K562 (cell line): ENCODE data around the gene TSPAN32. TPM values are rescaled to one million over a fixed set of nuclear protein-coding genes. Genes with fewer than 3 reads are reported as not detected.

Source experiments
- ATAC-seq: fragments of 200-7000 bp; cut with Tn5 transposase; 3 replicates; pipeline ENCODE4 v1.9.1; 2020; ENCODE audit warnings: moderate library complexity
- BruUV-seq: library from RNA; stranded (reverse); fragments of 400-500 nt; replicated peaks from 2 replicates; lab custom pipeline; 2021; lab: Mats Ljungman, UMichigan
- CTCF ChIA-PET: fragments of 300-600 bp; formaldehyde crosslinking; extraction: SDS; loops from one replicate; lab custom pipeline; 2021; ENCODE audit warnings: low intra/inter-chr PET ratio; lab: Yijun Ruan, JAX
- POLR2A ChIA-PET: fragments of 300-600, 350-650 bp; sonication (Branson Sonifier 250); formaldehyde crosslinking; extraction: SDS; loops from one replicate; lab custom pipeline; 2021; ENCODE audit warnings: antibody characterized with exemption, inconsistent platforms; lab: Yijun Ruan, JAX
- DNase-seq, 4 experiments: peaks; one replicate each; pipeline versions ENCODE4 v3.0.0 to v3.0.0-alpha.2; 2011 to 2018; ENCODE audit warnings: low spot score in 3 of 4, mixed read lengths in 3 of 4; ENCODE audit errors: extremely low read depth in 1 of 4
- FAIRE-seq: peaks from 2 replicates; lab custom pipeline; 2011; peaks lifted over from hg19 to GRCh38; lab: Jason Lieb, UNC
- H2AFZ ChIP-seq: 2 replicates; pipeline ENCODE4 v1.6.0; 2011; ENCODE audit warnings: low read depth, low read length, control low read depth, inconsistent platforms
- H3K27ac ChIP-seq: fragments of 200-600 bp; 3 replicates; pipeline ENCODE4 v1.8.0; 2011; ENCODE audit warnings: low read depth, mild to moderate bottlenecking, control low read depth, inconsistent platforms, low read length, moderate library complexity, mixed read lengths; ENCODE audit errors: extremely low read depth
- H3K27me3 ChIP-seq, 2 experiments: fragments of 300-600 bp in 1 of 2; 2 replicates in 1 of 2; 3 replicates in 1 of 2; pipeline versions ENCODE4 v1.6.0 to v1.8.0; 2011; ENCODE audit warnings: inconsistent platforms in 2 of 2, low read length in 2 of 2, mild to moderate bottlenecking in 1 of 2, mixed read lengths in 1 of 2, moderate library complexity in 1 of 2; ENCODE audit not compliant: control insufficient read depth in 2 of 2, insufficient read depth in 2 of 2
- H3K36me3 ChIP-seq: fragments of 300-600 bp; 3 replicates; pipeline ENCODE4 v1.8.0; 2011; ENCODE audit warnings: mild to moderate bottlenecking, low read length, inconsistent platforms; ENCODE audit not compliant: control insufficient read depth, insufficient read depth
- H3K4me1 ChIP-seq, 2 experiments: fragments of 200-600 bp in 1 of 2; replicated peaks in 1 of 2; 2 replicates in 1 of 2; 3 replicates in 1 of 2; pipeline versions ENCODE4 v1.5.1 to v1.8.0; 2011; ENCODE audit warnings: inconsistent platforms in 2 of 2, low read length in 2 of 2, mild to moderate bottlenecking in 1 of 2, mixed read lengths in 1 of 2, moderate library complexity in 1 of 2; ENCODE audit not compliant: control insufficient read depth in 2 of 2, insufficient read depth in 2 of 2
- H3K4me2 ChIP-seq: 2 replicates; pipeline ENCODE4 v1.6.1; 2011; ENCODE audit warnings: low read length, control low read depth, inconsistent platforms, mixed read lengths; ENCODE audit not compliant: insufficient read depth
- H3K4me3 ChIP-seq: fragments of 200-600 bp; sonication (generic), shearing (Covaris generic); 2 replicates; pipeline ENCODE4 v1.5.1; 2016; ENCODE audit warnings: control low read depth, inconsistent platforms
- H3K79me2 ChIP-seq: fragments of 200-600 bp; 3 replicates; pipeline ENCODE4 v1.8.0; 2011; ENCODE audit warnings: low read length, inconsistent platforms; ENCODE audit not compliant: control insufficient read depth, insufficient read depth
- H3K9ac ChIP-seq, 2 experiments: 2 replicates each; pipeline versions ENCODE4 v1.6.0 to v1.6.1; 2011; ENCODE audit warnings: low read depth in 2 of 2, low read length in 2 of 2, control low read depth in 1 of 2, inconsistent platforms in 1 of 2, mild to moderate bottlenecking in 1 of 2, mixed read lengths in 1 of 2; ENCODE audit not compliant: insufficient read depth in 1 of 2
- H3K9me1 ChIP-seq: one replicate; pipeline ENCODE4 v1.6.0; 2011; ENCODE audit warnings: inconsistent platforms, mild to moderate bottlenecking, low read length, moderate library complexity; ENCODE audit not compliant: control insufficient read depth, insufficient read depth
- H3K9me3 ChIP-seq: replicated peaks from 2 replicates; pipeline ENCODE4 v1.5.1; 2011; ENCODE audit warnings: low read depth, low read length, inconsistent platforms; ENCODE audit not compliant: control insufficient read depth, insufficient read depth
- H4K20me1 ChIP-seq: replicated peaks from 2 replicates; pipeline ENCODE4 v1.6.1; 2011; ENCODE audit warnings: low read length, inconsistent platforms, mixed read lengths; ENCODE audit not compliant: control insufficient read depth, insufficient read depth
- CEBPB ChIP-seq: fragments of 450-650 bp; IDR thresholded peaks from 2 replicates; pipeline ENCODE4 v1.6.1; 2016; ENCODE audit warnings: missing genetic modification characterization, missing compliant biosample characterization
- FOSL1 ChIP-seq: fragments of 200-800 bp; sonication (Bioruptor generic); conservative IDR thresholded peaks from 2 replicates; pipeline ENCODE4 v1.6.1; 2016; ENCODE audit warnings: missing genetic modification characterization, missing compliant biosample characterization
- MTA3 ChIP-seq: fragments of 450-650 bp; formaldehyde crosslinking; IDR thresholded peaks from 2 replicates; pipeline ENCODE4 v1.6.1; 2017; ENCODE audit warnings: mild to moderate bottlenecking, borderline replicate concordance
- SIN3A ChIP-seq, 2 experiments: fragments of 150-350 bp in 1 of 2; IDR thresholded peaks; 2 replicates each; pipeline ENCODE4 v1.6.1; 2011 to 2016; ENCODE audit warnings: borderline replicate concordance in 2 of 2, low read depth in 2 of 2, low read length in 2 of 2, mild to moderate bottlenecking in 2 of 2, moderate library complexity in 2 of 2; ENCODE audit not compliant: control insufficient read depth in 1 of 2
- SMAD4 ChIP-seq: fragments of 250-450 bp; sonication (Bioruptor Pico); conservative IDR thresholded peaks from 2 replicates; pipeline ENCODE4 v1.8.0; 2021; ENCODE audit warnings: inconsistent platforms, mild to moderate bottlenecking, moderate library complexity
- ZBTB33 ChIP-seq: sonication (generic); formaldehyde crosslinking; IDR thresholded peaks from 2 replicates; pipeline ENCODE4 v1.8.1; 2023; ENCODE audit warnings: mild to moderate bottlenecking, missing genetic modification reagents
- ZNF263 ChIP-seq: sonication (generic); formaldehyde crosslinking; IDR thresholded peaks from 2 replicates; pipeline ENCODE4 v1.8.0; 2022; ENCODE audit warnings: mild to moderate bottlenecking, missing genetic modification reagents, borderline replicate concordance
- WGBS: fragments of 100-300 bp; shearing (Covaris generic); methylation state at CpG from one replicate; pipeline ENCODE4 v1.1.6; 2016; ENCODE audit warnings: low coverage, mixed read lengths; ENCODE audit not compliant: insufficient coverage; ENCODE audit errors: missing lambda C conversion rate; 5-methylcytosine and 5-hydroxymethylcytosine counted together
- in situ Hi-C: fragments of 300-500 bp; cut with MboI; formaldehyde crosslinking; loops from 4 replicates; pipeline ENCODE4 v1.15.0; 2018; ENCODE audit warnings: inconsistent platforms, mixed read lengths
- intact Hi-C: fragments of 100-400 bp; cut with micrococcal nuclease; formaldehyde crosslinking; loops from 2 replicates; pipeline ENCODE4 v1.14.2; 2022
- polyA plus RNA-seq, 8 experiments: library from polyadenylated mRNA; depleted of rRNA in 4 of 8; stranded (reverse) in 5 of 8; unstranded in 3 of 8; fragments of >200 nt; fragmentation: Nextera tagmentation in 2 of 8; fragmentation: Illumina TruSeq in 1 of 8; extraction: Ambion mirVana in 2 of 8; extraction: Trizol in 1 of 8; gene quantifications; 2 replicates each; pipeline versions ENCODE4 v1.2.1 to v1.2.3, GENCODE V29; 2011 to 2014; ENCODE audit warnings: inconsistent platforms in 1 of 8, missing spikeins in 1 of 8
- total RNA-seq, 7 experiments: library from RNA; depleted of rRNA in 6 of 7; stranded (reverse); fragments of >200 nt in 6 of 7; fragmentation: Illumina TruSeq in 2 of 7; extraction: Trizol in 2 of 7; gene quantifications; 2 replicates each; pipeline versions ENCODE4 v1.2.1 to v1.2.3, GENCODE V29; 2011 to 2021; ENCODE audit warnings: low replicate concordance in 1 of 7

TSPAN32 gene
- total and polyA plus RNA-seq, 9 of the 15 experiments (the other 6 are each of a cell fraction or from before 2014, with no cell fraction given) = 0.21 to 7.3 (median 2.6) TPM

- ChIA-PET POLR2A (no interaction called here), CTCF (interaction anchor here (0.7 to 1.7 kb wide), 3 partner anchors 94 to 836 kb away, joined by 3 to 7 read pairs (median 6); no protein-coding TSS in a partner anchor)
- WGBS = 18% methylated on average over 18 of the region's 20 CpGs
- Histone ChIP-seq H3K9me1 (no peaks in the 10 kb centered on the region), H3K4me2 (peak overlapping the region; percentile 41; the same call in 1 of the 2 replicates), H3K9me3 (no peaks in the 10 kb centered on the region), H3K9ac (no peak overlapping the region), H2AFZ (peak overlapping the region; percentile 25; the same call in 1 of the 2 replicates), H3K4me3 (no peak overlapping the region), H3K4me1 (peaks cover 7 to 30% of the 10 kb centered on the region in 2 experiments), H3K79me2 (no peaks in the 10 kb centered on the region), H4K20me1 (no peaks in the 10 kb centered on the region), H3K27ac (no peak overlapping the region), H3K36me3 (no peaks in the 10 kb centered on the region), H3K27me3 (peaks cover 0 to 32% of the 10 kb centered on the region in 2 experiments; a peak in 2 of 5 replicates)
- FAIRE-seq (no peak), DNase-seq (no peak), ATAC-seq (no peak; the same call in 2 of the 3 replicates)
- intact Hi-C loops = no loop called here
- in situ Hi-C loops = no loop called here
- TF ChIP-seq ZBTB33 (peak; percentile 46; the same call in 1 of the 2 replicates), CEBPB (tag) (peak; percentile 22; the same call in 1 of the 2 replicates), MTA3 (no peak), FOSL1 (tag) (no peak), SMAD4 (CRISPR knock-in tag) (0 out of 2 replicates have a peak, but pooled peaks have one; percentile 18), SIN3A (IDR thresholded peaks at IDR 0.05; ENCODE audit: borderline replicate concordance in 2 of 2, control insufficient read depth in 1 of 2, low read depth in 2 of 2, low read length in 2 of 2) (no peak), ZNF263 (peak; percentile 48; the same call in 1 of the 2 replicates)
- no TSS peak for BruUV-seq
Measured at GRCh38 chr11:2293531-2293971, 8.3 kb upstream of the TSPAN32 start.
